HepG2 (cell line): ENCODE results near the gene LTK. TPM values are rescaled to one million over a fixed set of nuclear protein-coding genes. Genes with fewer than 3 reads are reported as not detected.

Experiments used
- ATAC-seq: fragments of 200-7000 bp; cut with Tn5 transposase; 3 replicates; pipeline ENCODE4 v1.9.1; 2020; ENCODE audit warnings: mild to moderate bottlenecking, moderate library complexity
- BruUV-seq: library from RNA; stranded (reverse); fragments of 400-500 nt; replicated peaks from 2 replicates; lab custom pipeline; 2021; lab: Mats Ljungman, UMichigan
- CTCF ChIA-PET: fragments of 300-600 bp; formaldehyde crosslinking; extraction: SDS; loops from one replicate; lab custom pipeline; 2021; ENCODE audit warnings: low total read pairs, inconsistent platforms, low intra/inter-chr PET ratio; lab: Yijun Ruan, JAX
- POLR2A ChIA-PET: fragments of 350-600 bp; sonication (Branson Sonifier 250); formaldehyde crosslinking; loops from one replicate; lab custom pipeline; 2020; ENCODE audit warnings: antibody characterized with exemption, inconsistent platforms; lab: Yijun Ruan, JAX
- DNase-seq: peaks from one replicate; pipeline ENCODE4 v3.0.0-alpha.2; 2015; ENCODE audit warnings: low spot score
- FAIRE-seq: peaks from 3 replicates; lab custom pipeline; 2011; peaks lifted over from hg19 to GRCh38; lab: Jason Lieb, UNC
- H2AFZ ChIP-seq: one replicate; pipeline ENCODE4 v1.6.1; 2011; ENCODE audit warnings: low read length, inconsistent platforms
- H3K27ac ChIP-seq: fragments of 300-600 bp; 3 replicates; pipeline ENCODE4 v1.8.0; 2011; ENCODE audit warnings: mixed run types, mild to moderate bottlenecking, mixed read lengths, low read length, inconsistent platforms; ENCODE audit not compliant: insufficient read depth; ENCODE audit errors: extremely low read length
- H3K27me3 ChIP-seq, 2 experiments: fragments of 200-600 bp in 1 of 2; 2 replicates in 1 of 2; 3 replicates in 1 of 2; pipeline versions ENCODE4 v1.6.0 to v1.8.0; 2011; ENCODE audit warnings: low read length in 2 of 2, mild to moderate bottlenecking in 2 of 2, moderate library complexity in 2 of 2, inconsistent platforms in 1 of 2; ENCODE audit not compliant: insufficient read depth in 2 of 2, control insufficient read depth in 1 of 2
- H3K36me3 ChIP-seq, 2 experiments: fragments of 200-600 bp in 1 of 2; replicated peaks in 1 of 2; 2 replicates in 1 of 2; 3 replicates in 1 of 2; pipeline versions ENCODE4 v1.5.1 to v1.8.0; 2011; ENCODE audit warnings: low read length in 2 of 2, inconsistent platforms in 1 of 2; ENCODE audit not compliant: insufficient read depth in 2 of 2, control insufficient read depth in 1 of 2
- H3K4me1 ChIP-seq: 2 replicates; pipeline ENCODE4 v1.5.1; 2012; ENCODE audit warnings: low read length, inconsistent platforms; ENCODE audit not compliant: insufficient read depth
- H3K4me2 ChIP-seq: 2 replicates; pipeline ENCODE4 v1.6.0; 2011; ENCODE audit warnings: low read depth, low read length, inconsistent platforms
- H3K4me3 ChIP-seq, 3 experiments: fragments of 200-600 bp in 1 of 3; sonication (generic), shearing (Covaris generic) in 1 of 3; replicated peaks in 1 of 3; 2 replicates each; pipeline ENCODE4 v1.5.1; 2011 to 2016; ENCODE audit warnings: low read length in 3 of 3, inconsistent platforms in 2 of 3, low read depth in 2 of 3, mild to moderate bottlenecking in 2 of 3, control low read depth in 1 of 3, mixed read lengths in 1 of 3; ENCODE audit not compliant: insufficient read depth in 1 of 3
- H3K79me2 ChIP-seq: one replicate; pipeline ENCODE4 v1.6.1; 2011; ENCODE audit warnings: low read length, inconsistent platforms; ENCODE audit not compliant: insufficient read depth
- H3K9ac ChIP-seq: 2 replicates; pipeline ENCODE4 v1.6.0; 2011; ENCODE audit warnings: mild to moderate bottlenecking, low read depth, low read length, inconsistent platforms; ENCODE audit not compliant: insufficient read depth
- H3K9me3 ChIP-seq: 2 replicates; pipeline ENCODE4 v1.5.1; 2012; ENCODE audit warnings: mild to moderate bottlenecking, low read length
- H4K20me1 ChIP-seq: 2 replicates; pipeline ENCODE4 v1.6.0; 2011; ENCODE audit warnings: inconsistent platforms, mild to moderate bottlenecking, low read length, moderate library complexity; ENCODE audit not compliant: insufficient read depth
- AHDC1 ChIP-seq: sonication (generic); formaldehyde crosslinking; IDR thresholded peaks from 2 replicates; pipeline ENCODE4 v1.5.1; 2020; ENCODE audit warnings: mild to moderate bottlenecking, missing genetic modification reagents, borderline replicate concordance
- ZFP41 ChIP-seq: sonication (generic); formaldehyde crosslinking; IDR thresholded peaks from 2 replicates; pipeline ENCODE4 v1.4.0; 2020; ENCODE audit warnings: mild to moderate bottlenecking, missing genetic modification reagents, borderline replicate concordance
- ZMYM4 ChIP-seq: sonication (generic); formaldehyde crosslinking; IDR thresholded peaks from 2 replicates; pipeline ENCODE4 v1.8.1; 2023; ENCODE audit warnings: mild to moderate bottlenecking, missing genetic modification reagents
- ZNF556 ChIP-seq: sonication (generic); formaldehyde crosslinking; IDR thresholded peaks from 2 replicates; pipeline ENCODE4 v1.4.0; 2020; ENCODE audit warnings: mild to moderate bottlenecking, missing genetic modification reagents, borderline replicate concordance
- WGBS: methylation state at CpG from one replicate; pipeline ENCODE4 v1.1.6; 2017; ENCODE audit warnings: low lambda C conversion rate; 5-methylcytosine and 5-hydroxymethylcytosine counted together
- in situ Hi-C: cut with HindIII; loops from 2 replicates; pipeline ENCODE4 v1.10.0; 2017; ENCODE audit warnings: low pct_unique_long_range_greater_than_20kb; ENCODE audit not compliant: extremely low pct_ligation_motif_present
- intact Hi-C: fragments of 100-400 bp; cut with micrococcal nuclease; formaldehyde crosslinking; loops from one replicate; pipeline ENCODE4 v1.10.0; 2022; ENCODE audit not compliant: unreplicated experiment
- polyA plus RNA-seq, 8 experiments: library from polyadenylated mRNA; depleted of rRNA in 3 of 8; stranded (reverse) in 7 of 8; unstranded in 1 of 8; fragments of >200 nt; fragmentation: Illumina TruSeq in 4 of 8; extraction: Trizol in 4 of 8; gene quantifications; 2 replicates each; pipeline versions ENCODE4 v1.2.1 to v1.2.3, GENCODE V29; 2011 to 2016; ENCODE audit warnings: low read depth in 4 of 8, missing spikeins in 1 of 8, mixed read lengths in 1 of 8; ENCODE audit not compliant: insufficient read depth in 1 of 8
- total RNA-seq, 5 experiments: library from RNA; depleted of rRNA; stranded (reverse); fragments of >200 nt; fragmentation: Illumina TruSeq; extraction: Trizol; gene quantifications; 2 replicates each; pipeline ENCODE4 v1.2.3, GENCODE V29; 2016; ENCODE audit warnings: low read depth in 1 of 5
- TF ChIP-seq, protein P1 (sequence below), 2 experiments: sonication (generic) in 1 of 2; formaldehyde crosslinking in 1 of 2; IDR thresholded peaks; 2 replicates each; pipeline versions ENCODE4 v1.6.1 to v1.9.0; 2014 to 2022; ENCODE audit warnings: antibody characterized with exemption in 1 of 2, borderline replicate concordance in 1 of 2, inconsistent platforms in 1 of 2, low read depth in 1 of 2, missing genetic modification reagents in 1 of 2
- TF ChIP-seq, protein P2 (sequence below): sonication (generic); formaldehyde crosslinking; IDR thresholded peaks from 2 replicates; pipeline ENCODE4 v1.4.0; 2020; ENCODE audit warnings: mild to moderate bottlenecking, missing genetic modification reagents

The LTK gene
- total and polyA plus RNA-seq, 2 of the 13 experiments (the other 11 are each of a cell fraction or from before 2014, with no cell fraction given): 0.01 TPM; not detected in 1

DNA sequence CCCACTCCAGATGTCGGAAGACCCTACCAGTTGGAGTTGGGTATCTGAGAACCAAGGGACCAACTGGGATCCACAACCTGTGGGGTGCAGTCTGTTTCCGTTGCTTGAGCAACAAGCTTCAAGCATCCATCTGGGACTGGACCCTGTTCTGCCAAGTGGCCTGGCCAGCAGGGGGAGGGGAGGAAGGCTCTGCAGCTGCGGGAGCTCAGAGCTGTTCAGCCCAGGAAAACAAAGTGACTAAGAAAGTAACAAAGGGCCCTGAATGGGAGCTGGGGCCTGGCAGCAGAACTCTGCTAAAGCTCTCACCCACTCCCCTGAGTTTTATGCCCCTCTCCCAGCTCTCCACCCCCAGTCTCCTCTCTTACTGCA, 48.1 kb upstream of the LTK start (continued):
- TF ChIP-seq ZFP41: no peak
- TF ChIP-seq ZNF556 (CRISPR knock-in tag): no peak
- no peak for TF ChIP-seq AHDC1 (CRISPR knock-in tag)
- no peak for TF ChIP-seq ZMYM4 (CRISPR knock-in tag)

DNA sequence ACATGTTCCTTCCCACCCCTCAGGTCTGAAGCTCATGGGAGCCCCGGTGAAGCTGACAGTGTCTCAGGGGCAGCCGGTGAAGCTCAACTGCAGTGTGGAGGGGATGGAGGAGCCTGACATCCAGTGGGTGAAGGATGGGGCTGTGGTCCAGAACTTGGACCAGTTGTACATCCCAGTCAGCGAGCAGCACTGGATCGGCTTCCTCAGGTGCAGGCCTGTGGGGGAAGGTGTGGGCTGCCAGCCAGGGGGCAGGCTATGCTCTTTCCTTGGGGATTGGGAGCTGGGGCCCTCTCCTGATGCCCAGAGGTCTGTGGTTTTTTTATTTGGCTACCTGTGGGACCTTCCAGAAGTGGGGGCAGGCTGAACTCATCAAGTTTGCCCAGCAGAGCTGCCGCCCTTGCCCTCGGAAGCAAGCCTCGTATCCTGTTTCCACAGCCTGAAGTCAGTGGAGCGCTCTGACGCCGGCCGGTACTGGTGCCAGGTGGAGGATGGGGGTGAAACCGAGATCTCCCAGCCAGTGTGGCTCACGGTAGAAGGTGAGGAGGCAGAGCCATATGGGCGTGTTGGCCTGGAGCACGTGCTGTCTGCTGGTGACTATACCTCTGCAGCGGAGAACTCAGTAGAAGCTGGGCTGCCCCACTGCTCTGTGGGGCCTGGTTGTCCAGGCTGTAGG, 47.6 kb upstream of the LTK start:
- intact Hi-C loops: loop anchor here (5.0 kb wide), 1 partner anchor 251 kb away; no protein-coding TSS in a partner anchor
- no peaks in the 10 kb centered on the region; a peak in 2 of 5 replicates for H3K27me3 ChIP-seq
- DNase-seq (no peak), ATAC-seq (peak; percentile 1; the same call in 1 of the 3 replicates), FAIRE-seq (no peak)
- H3K9ac ChIP-seq: no peak overlapping the region
- H3K27ac ChIP-seq: no peak overlapping the region
- no peak overlapping the region for H2AFZ ChIP-seq
- H3K4me1 ChIP-seq: peaks cover 78% of the 10 kb centered on the region
- in situ Hi-C loops: no loop called here
- H3K79me2 ChIP-seq: no peaks in the 10 kb centered on the region
- ChIA-PET CTCF (interaction anchor here (1.8 to 1.9 kb wide), 2 partner anchors 19 to 43 kb away, joined by 3 to 10 read pairs; no protein-coding TSS in a partner anchor), POLR2A (interaction anchor here (0.6 to 2.1 kb wide), 9 partner anchors 10 to 99 kb away, joined by 3 to 11 read pairs (median 5); partner anchors contain the start of gene MGA)
- H3K9me3 ChIP-seq: no peaks in the 10 kb centered on the region
- H3K36me3 ChIP-seq: 0 out of 5 replicates have a peak, but pooled peaks cover 0 to 4% of the 10 kb centered on the region in 2 experiments
- no peaks in the 10 kb centered on the region for H4K20me1 ChIP-seq
- no peak overlapping the region for H3K4me2 ChIP-seq
- BruUV-seq: no TSS peak
- H3K4me3 ChIP-seq: no peak overlapping the region
- 100% methylated on average over 4 of the region's 16 CpGs for WGBS
- TF ChIP-seq, protein P1, sequence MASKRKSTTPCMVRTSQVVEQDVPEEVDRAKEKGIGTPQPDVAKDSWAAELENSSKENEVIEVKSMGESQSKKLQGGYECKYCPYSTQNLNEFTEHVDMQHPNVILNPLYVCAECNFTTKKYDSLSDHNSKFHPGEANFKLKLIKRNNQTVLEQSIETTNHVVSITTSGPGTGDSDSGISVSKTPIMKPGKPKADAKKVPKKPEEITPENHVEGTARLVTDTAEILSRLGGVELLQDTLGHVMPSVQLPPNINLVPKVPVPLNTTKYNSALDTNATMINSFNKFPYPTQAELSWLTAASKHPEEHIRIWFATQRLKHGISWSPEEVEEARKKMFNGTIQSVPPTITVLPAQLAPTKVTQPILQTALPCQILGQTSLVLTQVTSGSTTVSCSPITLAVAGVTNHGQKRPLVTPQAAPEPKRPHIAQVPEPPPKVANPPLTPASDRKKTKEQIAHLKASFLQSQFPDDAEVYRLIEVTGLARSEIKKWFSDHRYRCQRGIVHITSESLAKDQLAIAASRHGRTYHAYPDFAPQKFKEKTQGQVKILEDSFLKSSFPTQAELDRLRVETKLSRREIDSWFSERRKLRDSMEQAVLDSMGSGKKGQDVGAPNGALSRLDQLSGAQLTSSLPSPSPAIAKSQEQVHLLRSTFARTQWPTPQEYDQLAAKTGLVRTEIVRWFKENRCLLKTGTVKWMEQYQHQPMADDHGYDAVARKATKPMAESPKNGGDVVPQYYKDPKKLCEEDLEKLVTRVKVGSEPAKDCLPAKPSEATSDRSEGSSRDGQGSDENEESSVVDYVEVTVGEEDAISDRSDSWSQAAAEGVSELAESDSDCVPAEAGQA (IDR thresholded peaks at IDR 0.05; ENCODE audit: low read depth): no peak
- TF ChIP-seq, protein P1 (CRISPR knock-in tag; IDR thresholded peaks at IDR 0.05; ENCODE audit: borderline replicate concordance): no peak
- TF ChIP-seq, protein P2, sequence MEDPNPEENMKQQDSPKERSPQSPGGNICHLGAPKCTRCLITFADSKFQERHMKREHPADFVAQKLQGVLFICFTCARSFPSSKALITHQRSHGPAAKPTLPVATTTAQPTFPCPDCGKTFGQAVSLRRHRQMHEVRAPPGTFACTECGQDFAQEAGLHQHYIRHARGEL (CRISPR knock-in tag): no peak
